GM19239 (cell line): ENCODE results near the gene AGAP1.
"Not testable (repeated sequence)": the region's sequence is repeated elsewhere in the genome, so short reads cannot be mapped to it uniquely, and the experiment has no call there.

Experiments used
- DNase-seq: peaks from one replicate; pipeline ENCODE4 v3.0.0; 2011; ENCODE audit warnings: low spot score; ENCODE audit not compliant: insufficient read length
- FAIRE-seq: peaks from 2 replicates; lab custom pipeline; 2011; peaks lifted over from hg19 to GRCh38; lab: Jason Lieb, UNC

Gene AGAP1

DNA sequence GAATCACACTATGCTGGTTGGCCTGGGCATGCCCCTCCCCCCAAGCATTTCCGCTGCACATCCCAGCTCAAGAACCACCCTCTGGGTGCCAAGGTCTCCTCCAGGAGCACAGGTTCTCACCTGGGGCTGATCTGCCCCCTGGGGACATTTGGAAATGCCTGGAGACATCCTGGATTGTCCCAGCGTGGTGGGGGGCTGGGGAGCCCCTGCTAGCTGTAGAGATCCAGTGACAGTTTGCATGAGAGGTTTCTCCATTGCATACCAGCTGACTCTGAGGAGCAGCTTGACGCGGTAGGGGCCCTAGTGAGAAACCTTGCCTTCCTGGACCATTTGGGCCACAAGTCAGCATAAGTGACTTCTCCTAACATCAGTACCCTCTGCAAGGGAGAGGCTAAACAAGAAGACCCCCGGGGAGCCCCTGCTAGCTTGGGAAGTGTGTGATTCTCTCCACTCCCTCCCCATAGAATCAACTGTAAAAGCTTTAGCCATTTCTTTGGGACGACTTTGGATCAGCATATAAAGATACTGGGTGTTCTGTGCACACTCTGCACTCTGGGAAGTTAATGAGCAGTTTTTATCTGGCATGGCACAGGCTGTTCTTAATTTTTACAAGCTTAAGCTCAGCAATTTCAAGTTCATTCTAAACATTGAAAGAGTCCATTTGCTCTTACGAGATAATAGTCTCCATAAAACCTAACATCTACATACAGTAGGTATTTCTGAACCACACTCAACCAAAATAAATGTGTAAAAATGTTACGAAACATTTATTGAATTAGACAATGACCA, 580.2 kb downstream of the AGAP1 start:
- DNase-seq: no peak
- no peak for FAIRE-seq

DNA sequence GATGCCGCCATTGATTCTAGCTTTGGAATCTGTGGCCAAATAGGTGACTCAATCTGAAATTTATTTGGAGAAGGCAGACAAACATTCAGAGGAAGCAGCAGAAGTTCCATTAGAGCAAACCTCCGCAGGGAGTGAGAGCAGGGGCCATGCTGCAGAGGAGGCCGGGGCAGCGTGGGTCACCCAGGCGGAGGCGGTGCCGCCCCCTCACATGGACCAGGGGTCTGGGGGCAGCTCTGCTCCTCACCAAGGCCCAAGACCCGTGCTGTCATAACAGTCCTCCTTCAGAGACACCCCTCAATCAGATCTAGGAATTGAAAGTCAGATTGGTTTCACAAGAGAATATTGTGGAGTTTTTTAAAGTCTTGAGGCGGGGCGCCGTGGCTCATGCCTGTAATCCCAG, 582.0 kb downstream of the AGAP1 start:
- DNase-seq: no peak
- FAIRE-seq: no peak

DNA sequence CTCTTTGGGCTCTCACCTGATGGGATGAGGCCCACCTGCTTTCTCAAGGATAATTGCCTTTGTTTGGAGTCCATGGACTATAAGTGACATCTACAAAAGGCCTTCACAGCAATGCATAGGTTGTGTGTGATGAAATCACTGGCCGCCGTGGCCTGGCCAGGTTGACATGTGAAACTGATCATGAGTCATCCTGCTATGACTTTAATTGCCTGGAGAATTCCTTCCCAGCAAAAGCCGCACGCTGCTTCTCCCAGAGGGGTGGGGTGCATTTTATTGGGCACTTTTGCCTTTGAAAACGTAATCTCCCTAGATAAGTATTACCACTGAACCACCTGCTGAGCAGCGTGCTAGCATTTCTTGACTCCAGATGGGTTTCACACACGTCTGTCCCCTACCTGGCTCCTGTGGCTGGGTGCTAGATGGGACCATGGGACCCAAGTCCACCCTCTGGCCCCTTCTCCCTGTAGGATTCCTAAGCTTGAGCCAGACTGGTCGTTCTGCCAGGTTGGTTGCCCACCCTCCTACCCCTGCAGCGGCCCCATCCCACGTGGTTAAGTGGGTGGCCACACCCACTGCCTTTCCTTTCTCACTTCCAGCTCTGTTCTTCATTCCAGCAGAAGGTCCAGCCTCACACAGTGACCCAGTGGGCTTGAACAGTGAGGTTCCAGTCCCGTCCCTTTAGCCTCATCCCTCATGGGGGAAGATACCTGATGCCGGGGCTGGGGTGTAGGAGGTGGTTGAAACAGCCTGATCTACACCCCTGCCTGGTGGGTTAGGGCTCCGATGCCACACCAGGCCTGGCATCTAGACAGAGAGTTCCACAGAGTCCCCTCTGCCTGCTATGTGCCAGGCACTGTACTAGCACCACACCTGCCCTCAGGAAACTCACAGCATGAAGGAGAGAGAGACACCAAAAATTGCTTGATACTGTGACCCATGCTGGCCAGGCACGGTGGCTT, 584.7 kb downstream of the AGAP1 start:
- FAIRE-seq (no peak), DNase-seq (no peak)

DNA sequence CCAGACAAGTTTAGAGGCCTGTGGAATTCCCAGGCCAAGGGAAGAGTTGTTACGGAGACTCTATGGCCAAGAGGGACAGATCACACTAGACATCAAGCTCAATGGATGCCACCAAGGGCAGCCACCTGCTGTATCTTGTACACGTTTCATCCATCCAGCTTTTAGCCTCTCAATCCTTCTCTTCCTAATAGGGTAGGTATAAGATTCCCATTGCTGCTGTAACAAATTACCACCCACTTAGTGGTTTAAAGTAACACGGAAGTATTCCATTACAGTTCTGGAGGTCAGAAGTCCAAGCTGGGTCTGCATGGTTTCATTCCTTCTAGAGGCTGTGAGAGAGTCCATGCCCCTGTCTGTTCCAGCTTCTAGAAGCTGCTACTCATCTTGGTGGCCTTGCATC, 586.6 kb downstream of the AGAP1 start:
- FAIRE-seq: no peak
- no peak for DNase-seq

DNA sequence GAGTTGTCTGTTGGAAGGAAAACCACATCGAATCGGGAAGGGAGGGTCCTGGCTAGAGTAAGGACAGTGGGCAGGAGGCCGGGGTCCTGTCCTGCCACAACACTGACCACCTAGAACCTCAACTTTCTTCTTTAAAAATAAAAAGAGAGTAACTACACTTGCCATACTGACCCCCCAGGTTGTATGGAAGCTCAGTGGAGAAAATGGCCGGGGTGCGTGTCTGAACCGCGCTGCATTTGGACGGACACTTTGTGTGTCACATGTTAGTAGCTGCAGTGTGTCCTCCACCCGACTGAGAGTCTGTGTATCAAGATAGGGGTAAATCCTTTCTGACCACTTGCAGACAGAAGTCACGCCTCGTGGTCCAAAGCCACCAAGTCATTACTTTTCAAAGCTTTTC, 587.3 kb downstream of the AGAP1 start:
- FAIRE-seq: no peak
- no peak for DNase-seq

DNA sequence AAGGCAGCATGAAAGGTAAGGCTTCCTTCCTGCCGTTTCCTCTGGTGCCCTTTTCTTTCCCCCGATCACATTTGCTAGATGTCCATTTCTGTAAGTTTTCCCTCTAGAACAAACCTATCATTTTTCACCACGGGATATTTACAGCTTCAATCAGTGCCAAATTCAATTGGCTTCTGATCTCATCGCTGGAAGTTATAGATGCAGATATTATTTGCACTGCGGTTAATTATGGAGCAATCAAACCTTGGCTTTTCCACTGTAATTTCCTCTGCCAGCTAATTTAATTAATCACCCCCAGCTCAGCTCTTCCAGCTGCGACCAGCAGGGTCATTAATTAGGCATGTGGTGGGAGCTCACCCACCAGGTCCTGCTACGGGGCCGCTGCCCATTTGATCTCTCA, 588.2 kb downstream of the AGAP1 start:
- FAIRE-seq: no peak
- DNase-seq: no peak

DNA sequence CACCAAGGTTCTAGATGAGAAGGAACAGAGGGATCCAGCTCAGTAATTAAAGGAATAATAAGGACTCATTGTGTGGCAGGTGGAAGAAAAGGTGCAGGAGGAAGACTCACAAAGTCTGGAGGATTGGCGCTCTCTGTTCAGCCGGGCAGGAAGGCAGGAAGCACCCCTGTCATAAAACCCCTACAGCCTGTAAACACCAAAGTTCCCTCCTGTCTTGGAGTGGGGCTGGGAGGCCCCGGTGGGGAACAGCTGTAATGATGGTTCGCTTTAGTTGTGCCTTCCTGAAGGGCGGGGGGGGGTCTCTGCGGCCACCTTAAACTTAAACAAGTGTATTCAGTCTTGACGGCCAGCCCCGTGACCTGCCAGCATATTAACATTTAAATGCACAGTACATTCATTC, 590.1 kb downstream of the AGAP1 start:
- no peak for FAIRE-seq
- no peak for DNase-seq

DNA sequence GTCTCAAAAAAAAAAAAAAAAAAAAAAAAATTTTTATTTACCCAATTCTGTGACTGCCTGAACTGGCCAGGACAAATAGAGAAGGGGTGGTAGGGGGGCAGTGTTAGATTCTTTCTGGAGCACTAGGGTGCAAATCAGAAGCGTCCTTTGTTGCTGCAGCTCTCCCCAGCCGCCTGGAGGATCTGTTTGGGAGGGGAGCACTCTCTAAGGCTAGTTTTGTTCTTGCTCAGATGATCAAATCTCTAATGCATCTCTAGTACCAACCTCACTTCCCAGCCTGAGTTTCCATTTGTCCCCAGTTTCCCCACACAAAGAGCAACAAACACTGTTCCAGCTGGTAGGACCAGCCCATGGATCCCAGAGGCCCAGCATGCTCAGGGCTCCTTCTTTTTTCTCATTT, 591.4 kb downstream of the AGAP1 start:
- no peak for DNase-seq
- no peak for FAIRE-seq

DNA sequence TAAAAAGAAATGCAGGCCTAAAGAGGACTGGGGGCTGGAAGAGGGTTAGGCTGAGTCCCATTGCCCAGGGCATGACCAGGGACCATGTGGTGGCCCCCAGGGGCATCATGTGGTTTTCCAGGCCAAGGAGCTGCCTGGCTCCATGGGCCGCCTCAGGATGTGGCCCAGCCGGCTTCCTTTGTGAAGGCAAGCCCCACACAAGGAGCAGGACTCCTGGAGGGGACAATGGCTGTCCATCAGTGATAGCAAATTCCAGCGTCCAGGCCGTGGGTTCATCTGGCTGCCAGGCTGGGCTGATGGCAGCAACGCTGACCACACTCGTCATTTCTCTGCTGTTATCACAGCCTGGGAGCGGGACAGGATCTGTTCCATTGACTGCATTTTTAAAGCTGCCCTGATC, 591.8 kb downstream of the AGAP1 start:
- FAIRE-seq: no peak
- no peak for DNase-seq

DNA sequence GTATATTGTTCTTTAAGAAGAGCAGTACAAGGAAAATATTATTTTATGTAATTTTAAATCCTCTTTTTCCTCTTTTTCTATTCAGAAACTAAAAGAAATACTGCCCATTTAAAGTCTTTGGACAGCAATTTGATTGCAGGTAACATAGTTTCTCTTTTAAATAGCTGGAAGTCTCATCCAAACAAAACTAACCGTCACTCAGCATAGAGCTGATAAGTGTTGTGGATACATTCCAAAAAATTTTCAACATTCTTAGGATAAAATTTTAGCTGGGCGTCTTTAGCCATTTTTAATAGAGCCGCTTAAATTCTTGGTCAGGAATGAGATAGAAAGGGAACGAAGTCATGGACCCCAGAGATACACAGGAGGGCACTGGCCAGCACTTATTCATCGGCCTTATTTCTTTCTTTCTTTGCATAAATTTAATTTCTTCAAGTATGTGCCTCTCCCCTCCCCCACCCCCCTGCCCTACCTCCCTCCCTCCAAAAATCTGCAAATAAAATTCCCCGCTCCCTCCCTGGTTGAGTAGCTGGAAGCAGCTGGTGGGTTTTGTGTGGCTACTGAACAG, 592.6 kb downstream of the AGAP1 start:
- FAIRE-seq: no peak

DNA sequence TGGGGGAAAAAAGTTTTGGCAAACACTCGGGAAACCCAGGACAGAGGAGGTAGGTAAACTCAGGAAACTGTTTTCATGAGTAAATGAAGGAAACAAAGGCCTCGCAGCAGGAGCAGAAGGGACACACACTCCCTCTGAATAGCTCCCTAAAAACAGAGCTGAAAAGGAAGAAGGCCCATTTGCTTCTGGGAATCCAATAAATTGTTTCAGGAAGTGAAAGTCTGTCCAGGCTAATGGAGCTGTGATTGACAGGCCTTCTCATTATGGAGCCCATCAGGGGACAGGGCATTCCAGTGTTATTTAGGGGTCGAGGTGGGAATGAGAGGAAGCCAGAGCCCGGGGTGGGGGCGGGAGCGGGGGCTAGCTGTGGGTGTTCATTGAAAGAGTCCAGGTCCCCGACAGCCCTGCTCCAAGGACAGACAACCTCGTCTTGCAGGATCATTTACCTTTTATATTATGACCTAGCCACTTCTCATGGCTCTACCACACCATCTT, 593.2 kb downstream of the AGAP1 start:
- FAIRE-seq (no peak), DNase-seq (no peak)

More for the DNA sequence above, 592.6 kb downstream of the AGAP1 start:
- no peak for DNase-seq

DNA sequence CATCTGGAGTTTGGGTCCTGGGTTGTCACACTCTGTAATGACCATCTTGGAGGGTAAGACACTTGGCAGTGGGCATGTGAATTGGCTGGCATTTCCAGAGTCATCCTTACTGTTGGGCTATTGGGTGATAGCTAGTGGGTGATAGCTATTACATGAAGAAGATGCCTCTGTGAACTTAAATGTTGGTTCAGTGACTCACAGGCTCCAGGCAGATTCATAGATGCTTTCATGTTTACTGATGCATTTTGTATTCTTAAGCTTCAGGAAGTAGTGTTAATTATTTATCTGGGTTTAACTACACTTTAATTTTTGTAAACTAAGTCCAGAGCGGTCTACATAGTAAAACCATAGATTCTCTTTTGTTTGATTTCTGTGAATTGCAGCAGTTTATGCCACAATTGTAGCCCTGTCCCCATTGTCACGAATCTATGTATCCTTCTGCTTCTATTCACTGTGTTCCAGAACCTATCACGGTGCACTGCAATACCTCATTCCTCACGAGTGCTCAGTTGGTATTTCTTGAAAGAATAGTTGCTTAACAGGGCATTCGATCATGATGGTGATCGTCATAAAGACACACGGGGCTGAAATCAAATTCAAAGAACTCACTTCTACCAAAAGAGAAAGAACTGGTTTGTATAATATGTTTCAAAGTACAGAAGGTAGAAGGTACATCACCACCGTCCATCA, 594.7 kb downstream of the AGAP1 start:
- no peak for DNase-seq
- no peak for FAIRE-seq

DNA sequence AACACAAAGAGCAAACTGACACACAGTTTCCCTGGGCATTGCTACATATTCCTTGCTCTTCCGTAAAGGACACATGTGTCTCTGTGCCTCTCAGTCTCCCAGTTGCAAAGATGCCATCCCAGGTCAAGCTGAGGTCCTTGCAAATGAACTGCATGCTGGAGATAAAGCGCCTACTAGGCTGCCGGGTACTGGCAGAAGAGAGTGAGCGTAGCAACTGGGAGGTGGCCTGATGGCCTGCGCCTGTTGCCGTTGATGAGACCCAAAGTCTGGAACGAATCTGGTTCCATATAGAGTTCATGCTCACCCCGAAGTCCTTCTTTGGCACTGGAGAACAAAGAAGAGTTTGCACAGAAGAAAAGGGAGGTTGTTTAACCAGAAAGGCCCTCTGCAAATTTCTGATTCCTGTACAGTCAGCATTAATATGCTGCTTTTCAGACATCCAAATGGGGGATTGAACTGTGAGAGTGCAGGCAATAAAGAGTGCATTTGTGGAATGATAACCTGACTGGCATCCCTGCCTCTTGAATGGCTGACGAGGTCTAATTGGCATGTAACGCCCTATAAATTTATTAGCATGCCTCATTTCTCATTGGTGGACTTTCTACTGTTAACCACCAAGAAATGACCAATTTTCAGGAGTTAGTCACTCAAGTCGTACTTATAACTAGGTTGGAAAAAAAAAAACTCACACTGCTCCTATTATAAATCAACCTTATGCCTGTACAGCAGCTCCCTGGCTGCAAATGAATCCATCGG, 595.6 kb downstream of the AGAP1 start:
- no peak for DNase-seq
- no peak for FAIRE-seq

DNA sequence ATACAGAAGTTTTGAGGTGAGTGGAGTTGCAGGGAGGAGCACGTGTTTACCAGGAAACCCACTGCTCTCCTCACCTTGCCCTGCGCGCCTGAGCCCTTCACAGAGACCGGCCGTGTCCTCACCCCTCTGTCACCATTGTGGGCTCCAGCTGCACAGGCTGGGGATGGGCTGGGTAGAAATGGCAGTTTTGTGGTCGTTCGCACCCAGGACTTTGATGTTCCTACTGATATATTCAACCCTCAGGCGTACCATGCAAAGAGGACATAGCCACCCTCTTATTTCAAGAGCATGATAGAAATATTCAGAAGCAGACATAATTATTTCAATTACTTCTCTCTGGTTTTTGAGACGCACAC, 596.2 kb downstream of the AGAP1 start:
- DNase-seq (no peak), FAIRE-seq (no peak)

DNA sequence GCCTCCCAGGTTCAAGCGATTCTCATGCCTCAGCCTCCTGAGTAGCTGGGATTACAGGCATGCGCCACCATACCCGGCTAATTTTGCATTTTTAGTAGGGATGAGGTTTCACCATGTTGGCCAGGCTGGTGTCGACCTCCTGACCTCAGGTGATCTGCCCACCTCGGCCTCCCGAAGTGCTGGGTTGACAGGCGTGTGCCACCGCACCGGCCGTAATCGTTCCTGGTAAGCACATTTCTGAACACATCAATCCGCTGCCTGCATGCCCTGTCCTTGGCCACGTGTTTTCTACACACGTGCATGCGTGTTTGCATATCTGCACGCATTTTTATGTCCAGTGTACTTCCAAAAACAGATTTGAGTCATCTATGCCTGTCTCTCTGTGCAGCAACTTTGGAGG, 597.0 kb downstream of the AGAP1 start:
- not testable (repeated sequence) for FAIRE-seq, DNase-seq

DNA sequence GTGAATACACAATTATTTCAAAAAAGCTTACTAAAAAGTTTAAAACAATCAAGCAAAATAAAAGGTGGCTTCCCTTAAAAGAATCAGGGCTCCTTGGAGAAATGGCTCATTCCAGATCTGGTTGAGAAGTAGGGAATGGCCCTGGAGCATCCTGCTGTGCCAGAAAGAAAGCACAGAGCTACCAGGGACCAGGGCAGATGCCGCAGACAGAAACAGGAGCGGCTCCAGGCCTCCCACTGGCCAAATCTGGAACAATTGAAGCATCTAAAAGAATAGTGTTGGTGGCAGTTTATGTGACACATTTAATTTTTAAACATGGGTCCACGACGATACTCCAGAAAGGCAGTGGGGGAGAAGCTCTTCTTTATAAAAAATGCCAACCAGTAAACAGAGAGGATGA, 598.9 kb downstream of the AGAP1 start:
- DNase-seq: no peak
- FAIRE-seq: no peak

DNA sequence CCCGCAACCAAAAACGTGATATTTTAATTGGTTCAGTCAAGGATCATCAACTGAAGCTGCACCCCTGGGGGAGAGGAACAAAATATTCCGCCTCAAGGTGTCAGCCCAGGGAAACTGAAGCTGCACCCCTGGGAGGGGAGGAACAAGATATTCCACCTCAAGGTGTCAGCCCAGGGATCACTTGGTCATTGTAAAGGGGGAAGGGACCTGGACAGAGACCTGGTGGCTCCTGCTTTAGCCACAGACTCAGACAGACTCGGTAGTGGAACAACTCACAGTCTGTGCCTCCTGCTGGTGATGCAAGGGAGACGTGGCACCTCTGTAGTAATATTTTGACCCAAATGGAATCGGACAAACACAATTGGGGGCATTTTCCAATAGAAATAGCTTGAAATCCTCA, 599.3 kb downstream of the AGAP1 start:
- no peak for FAIRE-seq

DNA sequence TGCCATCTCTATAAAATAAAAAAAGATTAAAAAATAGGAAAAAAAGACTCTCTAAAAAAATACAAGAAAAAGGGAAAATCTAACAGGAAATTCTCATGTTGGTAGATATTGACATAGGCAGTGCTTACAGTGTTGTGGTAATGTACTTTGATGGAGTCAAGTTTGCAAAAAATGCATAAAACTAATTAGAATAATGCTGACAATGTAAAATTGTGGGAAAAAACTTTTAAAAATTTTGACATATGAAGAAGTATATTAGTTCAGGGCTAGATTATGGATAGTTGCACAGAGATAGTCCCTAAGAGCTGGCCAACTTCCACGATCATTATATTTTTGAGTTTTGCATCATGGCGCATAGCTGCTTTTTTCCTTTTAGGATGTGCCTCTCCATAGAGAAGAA, 601.7 kb downstream of the AGAP1 start:
- FAIRE-seq (no peak), DNase-seq (no peak)

More for the DNA sequence above, 599.3 kb downstream of the AGAP1 start:
- no peak for DNase-seq

DNA sequence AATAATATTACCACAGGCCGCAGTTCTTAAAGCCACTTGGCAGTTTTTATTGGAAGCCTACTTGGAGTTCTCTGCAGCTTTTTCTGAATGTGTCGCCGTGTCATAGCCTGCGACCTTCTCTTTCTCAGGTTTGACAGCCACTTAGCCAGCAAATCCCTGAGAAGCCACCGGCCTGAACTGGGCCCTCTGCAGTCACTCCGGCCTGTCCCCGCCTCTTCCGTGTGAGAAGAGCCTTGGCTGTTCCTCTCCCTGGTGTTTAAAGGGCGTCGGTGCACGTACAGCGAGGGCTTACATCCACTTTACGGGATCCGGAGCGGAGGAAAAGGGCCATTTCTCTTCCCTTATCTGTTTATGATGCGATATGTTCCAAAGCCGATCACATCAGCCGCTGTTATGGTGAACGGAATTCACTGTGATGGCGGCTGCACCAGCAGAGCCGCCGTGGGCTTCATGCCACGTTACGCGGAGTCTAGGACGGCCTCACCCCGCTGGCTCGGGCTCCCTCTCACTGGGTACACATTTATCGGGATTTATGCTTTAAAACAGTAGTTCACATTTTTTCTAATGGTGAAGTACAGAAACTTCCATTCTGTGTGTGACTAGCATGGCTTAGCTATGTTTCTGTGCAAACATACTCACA, 607.6 kb downstream of the AGAP1 start:
- FAIRE-seq (no peak), DNase-seq (no peak)
